RWPE2 (cell line): ENCODE measurements around the gene BARD1.
"Not testable (repeated sequence)": the region's sequence is repeated elsewhere in the genome, so short reads cannot be mapped to it uniquely, and the experiment has no call there.

Experiments
- ATAC-seq: fragments of 200-7000 bp; cut with Tn5 transposase; 3 replicates; pipeline ENCODE4 v1.9.1; 2021; ENCODE audit warnings: low read depth
- DNase-seq: peaks from one replicate; pipeline ENCODE4 v3.0.0-alpha.2; 2020; ENCODE audit warnings: low spot score
- H3K27ac ChIP-seq: fragments of 450-650 bp; 2 replicates; pipeline ENCODE4 v1.5.1; 2017; ENCODE audit warnings: mild to moderate bottlenecking; ENCODE audit not compliant: poor library complexity, severe bottlenecking
- H3K27me3 ChIP-seq: fragments of 250-450 bp; sonication (Bioruptor Pico); 2 replicates; pipeline ENCODE4 v1.5.1; 2021; ENCODE audit warnings: mild to moderate bottlenecking, moderate library complexity; ENCODE audit not compliant: insufficient read depth, poor library complexity, severe bottlenecking
- H3K36me3 ChIP-seq: fragments of 250-450 bp; sonication (Bioruptor Pico); 2 replicates; pipeline ENCODE4 v1.5.1; 2020; ENCODE audit warnings: low read depth, mild to moderate bottlenecking, moderate library complexity
- H3K4me1 ChIP-seq: fragments of 250-450 bp; sonication (Bioruptor Pico); 2 replicates; pipeline ENCODE4 v1.5.1; 2021; ENCODE audit warnings: mild to moderate bottlenecking, moderate library complexity; ENCODE audit not compliant: insufficient read depth, poor library complexity, severe bottlenecking
- H3K4me3 ChIP-seq: fragments of 250-450 bp; sonication (Bioruptor Pico); 2 replicates; pipeline ENCODE4 v1.5.1; 2021; ENCODE audit warnings: mild to moderate bottlenecking, moderate library complexity; ENCODE audit not compliant: severe bottlenecking
- H3K9me3 ChIP-seq: fragments of 250-450 bp; sonication (Bioruptor Pico); 2 replicates; pipeline ENCODE4 v1.5.1; 2021; ENCODE audit warnings: mild to moderate bottlenecking, moderate library complexity; ENCODE audit not compliant: severe bottlenecking
- CTCF ChIP-seq: fragments of 450-650 bp; IDR thresholded peaks from one replicate; pipeline ENCODE4 v1.5.1; 2017; ENCODE audit warnings: mild to moderate bottlenecking, moderate library complexity; ENCODE audit not compliant: poor library complexity, severe bottlenecking

The BARD1 gene

DNA sequence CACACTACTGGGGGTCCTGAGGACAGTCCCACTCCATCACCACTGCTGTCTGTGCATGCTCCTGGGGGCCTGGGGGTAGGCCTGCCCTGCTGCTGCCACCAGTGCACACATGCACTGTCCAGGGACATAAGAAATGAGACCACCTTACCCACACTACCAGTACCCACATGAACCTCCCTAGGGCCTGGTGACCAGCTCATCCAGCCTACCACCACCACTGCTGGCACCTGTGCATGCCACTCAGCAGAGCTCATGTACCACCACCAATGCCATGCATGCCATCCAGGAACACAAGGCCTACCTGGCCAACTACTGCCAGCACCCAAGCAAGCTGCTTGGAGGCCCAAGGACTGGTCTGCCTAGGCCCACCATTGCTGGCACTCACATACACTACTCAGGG lies 112.8 kb downstream of the BARD1 start:
- no peak overlapping the region for H3K4me3 ChIP-seq
- peaks cover 5% of the 10 kb centered on the region for H3K4me1 ChIP-seq
- H3K9me3 ChIP-seq, result no peaks in the 10 kb centered on the region
- no peak for DNase-seq
- no peak for ATAC-seq
- H3K27me3 ChIP-seq, result no peaks in the 10 kb centered on the region
- H3K27ac ChIP-seq, result no peak overlapping the region
- H3K36me3 ChIP-seq, result no peaks in the 10 kb centered on the region
- no peak for TF ChIP-seq CTCF

DNA sequence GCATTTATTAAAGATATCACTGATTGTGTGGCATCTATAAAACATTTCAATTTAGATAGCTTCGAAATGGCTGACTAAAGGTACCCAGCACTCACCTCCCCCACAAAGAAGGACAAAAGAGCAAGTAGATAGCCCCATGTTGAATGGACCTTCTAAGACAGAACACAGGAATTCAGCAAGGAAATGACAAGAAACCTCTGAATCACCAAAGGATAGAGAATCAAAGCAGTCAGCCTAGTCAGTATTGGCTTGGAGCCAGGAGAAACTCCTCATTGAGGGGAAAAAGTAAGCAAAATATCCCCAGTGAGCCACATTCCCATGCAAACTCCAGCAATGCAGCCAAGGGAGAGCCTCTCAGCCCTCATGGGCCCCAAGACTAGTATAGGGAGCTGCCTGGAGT lies 113.7 kb downstream of the BARD1 start:
- no peak for ATAC-seq
- Histone ChIP-seq H3K36me3 (no peaks in the 10 kb centered on the region), H3K27ac (no peak overlapping the region), H3K4me3 (no peak overlapping the region), H3K9me3 (no peaks in the 10 kb centered on the region), H3K4me1 (peaks cover 5% of the 10 kb centered on the region), H3K27me3 (no peaks in the 10 kb centered on the region)
- TF ChIP-seq CTCF, result no peak
- no peak for DNase-seq

DNA sequence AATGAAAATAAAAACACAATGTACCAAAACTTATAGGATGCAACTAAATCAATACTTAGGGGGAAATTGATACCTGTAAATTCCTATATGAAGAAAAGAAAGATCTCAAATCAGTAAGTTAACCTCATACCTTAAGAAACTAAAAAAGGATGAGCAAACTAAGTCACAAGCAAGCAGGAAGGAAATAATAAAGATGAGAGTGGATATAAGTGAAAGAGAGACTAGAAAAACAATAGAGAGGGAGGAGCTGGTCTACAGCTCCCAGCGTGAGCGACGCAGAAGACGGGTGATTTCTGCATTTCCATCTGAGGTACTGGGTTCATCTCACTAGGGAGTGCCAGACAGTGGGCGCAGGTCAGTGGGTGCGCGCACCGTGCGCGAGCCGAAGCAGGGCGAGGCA lies 125.9 kb downstream of the BARD1 start:
- not testable (repeated sequence) for H3K9me3 ChIP-seq, H3K36me3 ChIP-seq, DNase-seq, H3K27me3 ChIP-seq, H3K4me1 ChIP-seq
- ATAC-seq, result peak; percentile 49; the same call in 2 of the 3 replicates
- Histone ChIP-seq H3K4me3 (peak overlapping the region; percentile 39), H3K27ac (peak overlapping the region; percentile 46)

DNA sequence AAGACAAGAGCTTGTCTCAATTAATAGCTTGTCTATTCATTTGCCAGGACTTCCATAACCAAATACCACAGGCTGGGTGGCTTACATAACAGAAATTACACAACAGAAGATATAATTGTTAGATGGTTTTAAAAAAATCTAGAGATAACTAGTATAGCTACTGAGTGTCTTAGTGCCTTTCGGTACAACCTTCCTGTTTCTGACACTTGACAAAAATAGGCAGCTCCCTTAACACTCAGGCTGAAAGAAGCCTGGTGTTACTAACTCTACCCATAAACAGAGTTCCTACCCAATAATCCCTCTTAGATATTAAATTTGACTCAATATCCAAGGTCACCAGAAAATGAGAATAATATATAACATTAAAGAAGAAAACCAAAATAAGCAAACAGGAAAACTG lies 129.7 kb downstream of the BARD1 start:
- Histone ChIP-seq H3K27ac (no peak overlapping the region), H3K27me3 (no peaks in the 10 kb centered on the region), H3K36me3 (no peaks in the 10 kb centered on the region), H3K4me3 (no peak overlapping the region), H3K4me1 (peaks cover 7% of the 10 kb centered on the region), H3K9me3 (no peaks in the 10 kb centered on the region)
- TF ChIP-seq CTCF, result no peak
- DNase-seq, result no peak
- no peak for ATAC-seq

DNA sequence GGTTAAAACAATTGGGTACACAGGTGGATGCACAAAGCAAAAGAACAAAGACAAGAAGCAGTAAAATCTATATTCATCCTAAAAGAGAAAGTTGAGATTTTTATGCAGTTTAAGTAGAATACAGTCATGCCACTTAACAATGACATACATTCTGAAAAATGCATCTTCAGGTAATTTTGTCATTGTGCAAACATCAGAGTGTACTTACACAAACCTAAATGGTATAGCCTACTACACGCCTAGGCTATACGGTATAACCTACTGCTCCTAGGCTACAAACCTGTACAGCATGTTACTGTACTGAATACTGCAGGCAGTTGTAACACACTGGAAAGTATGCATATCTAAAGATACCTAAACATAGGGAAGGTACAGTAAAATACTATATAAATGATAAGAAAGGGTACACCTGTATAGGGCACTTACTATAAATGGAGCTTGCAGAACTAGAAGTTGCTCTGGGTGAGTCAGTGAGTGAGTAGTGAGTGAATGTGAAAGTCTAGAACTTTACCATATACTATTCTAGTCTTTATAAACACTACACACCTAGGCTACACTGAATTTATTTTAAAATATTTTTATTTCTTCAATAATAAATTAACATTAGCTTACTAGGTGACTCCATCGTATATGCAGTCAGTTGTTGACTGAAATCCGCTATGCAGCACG lies 132.9 kb downstream of the BARD1 start:
- Histone ChIP-seq H3K4me3 (no peak overlapping the region), H3K27me3 (no peaks in the 10 kb centered on the region), H3K9me3 (no peaks in the 10 kb centered on the region), H3K27ac (no peak overlapping the region), H3K4me1 (no peaks in the 10 kb centered on the region), H3K36me3 (no peaks in the 10 kb centered on the region)
- TF ChIP-seq CTCF, result no peak
- no peak for DNase-seq
- peak; percentile 21; the same call in 1 of the 3 replicates for ATAC-seq
